ENCODE measurements around the gene CPXM1.

DNA sequence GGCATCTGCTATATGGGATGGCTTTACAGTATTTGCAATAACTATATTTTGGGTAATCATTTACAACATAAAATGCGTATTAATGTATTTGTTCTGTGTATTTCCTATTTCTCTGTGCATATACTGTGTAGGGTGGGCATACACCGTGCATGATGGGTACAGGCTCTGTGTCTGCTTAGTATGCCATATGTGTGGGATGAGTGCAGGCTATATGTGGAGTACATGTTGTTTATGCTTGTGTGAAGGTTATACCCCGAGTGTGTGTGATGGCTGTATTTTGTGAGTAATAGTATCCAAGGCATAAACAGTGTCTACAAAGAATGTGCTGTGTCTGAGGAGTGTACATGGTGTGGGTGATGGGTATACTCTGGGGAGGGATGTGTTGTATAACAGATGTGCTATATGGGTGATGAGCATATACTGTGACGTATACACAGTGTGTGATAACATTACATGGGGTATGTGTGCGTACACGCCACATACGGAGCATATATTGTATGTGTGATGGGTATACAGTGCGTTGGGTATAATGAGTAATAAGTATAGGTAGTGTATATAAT lies 52.7 kb downstream of the CPXM1 start:
- TF ChIP-seq POLR2AphosphoS5 (IDR thresholded peaks at IDR 0.05; ENCODE audit: borderline replicate concordance, low read depth, low read length) (no peak), EZH2 (IDR thresholded peaks at IDR 0.05) (no peak)
